ENCODE measurements around the gene SGK2.

SGK2 gene

GRCh38 chr20:43631598-43631997 lies 72.8 kb downstream of the SGK2 start:
- DNase-seq = no peak

Measured in activated T-cell treated with anti-CD3 and anti-CD28 coated beads for 4 hours (primary cell).